OCI-LY1 (cell line): ENCODE results near the gene BCR.

Source experiments
- H2AFZ ChIP-seq: fragments of 200-600 bp; sonication (generic), shearing (Covaris generic); 2 replicates; pipeline ENCODE4 v1.6.0; 2014; ENCODE audit warnings: antibody characterized with exemption, mild to moderate bottlenecking, low read length
- H3F3A ChIP-seq: fragments of 200-600 bp; sonication (generic), shearing (Covaris generic); 2 replicates; pipeline ENCODE4 v1.6.0; 2014; ENCODE audit warnings: mild to moderate bottlenecking, antibody characterized with exemption, low read length, moderate library complexity; ENCODE audit not compliant: insufficient read depth
- H3K27ac ChIP-seq: fragments of 200-600 bp; sonication (generic); 2 replicates; pipeline ENCODE4 v1.5.1; 2014; ENCODE audit warnings: low read length, mixed run types, mild to moderate bottlenecking, low read depth; ENCODE audit not compliant: poor library complexity, severe bottlenecking
- H3K27me3 ChIP-seq: fragments of 200-600 bp; sonication (generic); 2 replicates; pipeline ENCODE4 v1.6.0; 2014; ENCODE audit warnings: antibody characterized with exemption, mild to moderate bottlenecking, low read length, moderate library complexity; ENCODE audit not compliant: insufficient read depth
- H3K36me3 ChIP-seq: fragments of 200-600 bp; sonication (generic); 2 replicates; pipeline ENCODE4 v1.6.1; 2014; ENCODE audit warnings: mild to moderate bottlenecking, antibody characterized with exemption, low read length, moderate library complexity, mixed read lengths; ENCODE audit not compliant: insufficient read depth
- H3K4me1 ChIP-seq: fragments of 200-600 bp; sonication (generic); 2 replicates; pipeline ENCODE4 v1.5.1; 2014; ENCODE audit warnings: mild to moderate bottlenecking, low read length, moderate library complexity; ENCODE audit not compliant: insufficient read depth, severe bottlenecking
- H3K4me2 ChIP-seq: fragments of 200-600 bp; sonication (generic), shearing (Covaris generic); 2 replicates; pipeline ENCODE4 v1.6.1; 2014; ENCODE audit warnings: low read length
- H3K4me3 ChIP-seq: fragments of 200-600 bp; sonication (generic); 2 replicates; pipeline ENCODE4 v1.5.1; 2014; ENCODE audit warnings: low read length, low read depth, mild to moderate bottlenecking, mixed read lengths; ENCODE audit not compliant: poor library complexity, severe bottlenecking
- H3K79me2 ChIP-seq: fragments of 200-600 bp; shearing (Covaris generic); 2 replicates; pipeline ENCODE4 v1.6.1; 2016; ENCODE audit warnings: mixed run types, low read length, mixed read lengths; ENCODE audit not compliant: insufficient read depth
- H3K9ac ChIP-seq: fragments of 200-600 bp; sonication (generic), shearing (Covaris generic); 2 replicates; pipeline ENCODE4 v1.6.1; 2014; ENCODE audit warnings: mild to moderate bottlenecking, low read length, mixed read lengths
- H3K9me2 ChIP-seq: fragments of 200-600 bp; sonication (generic), shearing (Covaris generic); 2 replicates; pipeline ENCODE4 v1.6.1; 2014; ENCODE audit warnings: low read depth, mild to moderate bottlenecking, low read length, mixed read lengths
- H3K9me3 ChIP-seq: fragments of 200-600 bp; shearing (Covaris generic); 2 replicates; pipeline ENCODE4 v1.6.1; 2014; ENCODE audit warnings: low read length, mixed read lengths
- H4K20me1 ChIP-seq: fragments of 200-600 bp; sonication (generic), shearing (Covaris generic); 2 replicates; pipeline ENCODE4 v1.6.0; 2016; ENCODE audit warnings: mild to moderate bottlenecking, low read length; ENCODE audit not compliant: insufficient read depth
- EZH2 ChIP-seq: fragments of 200-600 bp; sonication (generic), shearing (Covaris generic); IDR thresholded peaks from 2 replicates; pipeline ENCODE4 v1.8.0; 2017; ENCODE audit warnings: borderline replicate concordance, mixed run types, mild to moderate bottlenecking, antibody characterized with exemption, low read length, moderate library complexity, mixed read lengths
- TF ChIP-seq, protein P1 (sequence below): fragments of 200-600 bp; sonication (generic), shearing (Covaris generic); IDR thresholded peaks from 2 replicates; pipeline ENCODE4 v1.5.1; 2017; ENCODE audit warnings: mild to moderate bottlenecking, antibody characterized with exemption, low read length, moderate library complexity, mixed read lengths

The BCR gene

DNA sequence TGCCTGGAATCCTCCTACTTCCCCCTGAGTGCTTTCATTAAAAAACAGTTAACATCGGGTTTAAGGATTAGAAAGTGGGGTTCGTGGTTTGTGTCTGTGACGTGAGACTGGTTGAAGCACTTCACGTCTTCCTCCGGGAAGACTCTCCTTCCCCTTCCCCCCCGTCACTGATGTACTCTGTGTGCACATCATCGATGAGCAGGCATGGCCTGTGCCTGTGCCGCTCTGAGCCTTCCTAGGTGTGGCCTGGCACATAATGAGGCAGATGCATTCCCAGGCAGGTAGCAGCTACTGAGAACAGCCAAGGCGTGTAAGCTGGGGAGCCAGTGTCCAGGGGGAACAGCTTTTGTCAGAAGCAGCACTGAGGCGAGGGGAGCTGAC lies 93.8 kb downstream of the BCR start:
- Histone ChIP-seq H3K79me2 (no peaks in the 10 kb centered on the region), H3K27ac (no peak overlapping the region), H3K9me3 (no peaks in the 10 kb centered on the region), H3K9me2 (no peaks in the 10 kb centered on the region), H3K4me2 (no peak overlapping the region), H2AFZ (no peak overlapping the region), H3F3A (peaks cover 2% of the 10 kb centered on the region; the same call in 1 of the 2 replicates), H3K36me3 (peaks cover 84% of the 10 kb centered on the region), H3K27me3 (no peaks in the 10 kb centered on the region), H3K4me3 (no peak overlapping the region), H4K20me1 (no peaks in the 10 kb centered on the region), H3K4me1 (peaks cover 34% of the 10 kb centered on the region), H3K9ac (no peak overlapping the region)
- no peak for TF ChIP-seq EZH2
- TF ChIP-seq, protein P1, sequence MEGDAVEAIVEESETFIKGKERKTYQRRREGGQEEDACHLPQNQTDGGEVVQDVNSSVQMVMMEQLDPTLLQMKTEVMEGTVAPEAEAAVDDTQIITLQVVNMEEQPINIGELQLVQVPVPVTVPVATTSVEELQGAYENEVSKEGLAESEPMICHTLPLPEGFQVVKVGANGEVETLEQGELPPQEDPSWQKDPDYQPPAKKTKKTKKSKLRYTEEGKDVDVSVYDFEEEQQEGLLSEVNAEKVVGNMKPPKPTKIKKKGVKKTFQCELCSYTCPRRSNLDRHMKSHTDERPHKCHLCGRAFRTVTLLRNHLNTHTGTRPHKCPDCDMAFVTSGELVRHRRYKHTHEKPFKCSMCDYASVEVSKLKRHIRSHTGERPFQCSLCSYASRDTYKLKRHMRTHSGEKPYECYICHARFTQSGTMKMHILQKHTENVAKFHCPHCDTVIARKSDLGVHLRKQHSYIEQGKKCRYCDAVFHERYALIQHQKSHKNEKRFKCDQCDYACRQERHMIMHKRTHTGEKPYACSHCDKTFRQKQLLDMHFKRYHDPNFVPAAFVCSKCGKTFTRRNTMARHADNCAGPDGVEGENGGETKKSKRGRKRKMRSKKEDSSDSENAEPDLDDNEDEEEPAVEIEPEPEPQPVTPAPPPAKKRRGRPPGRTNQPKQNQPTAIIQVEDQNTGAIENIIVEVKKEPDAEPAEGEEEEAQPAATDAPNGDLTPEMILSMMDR: no peak

- TF ChIP-seq, protein P1: no peak
- no peak for TF ChIP-seq EZH2
- Histone ChIP-seq H3K4me3 (no peak overlapping the region), H3K9me3 (no peaks in the 10 kb centered on the region), H3K9me2 (no peaks in the 10 kb centered on the region), H3K4me2 (no peak overlapping the region), H3K79me2 (no peaks in the 10 kb centered on the region), H3K36me3 (peaks cover 92% of the 10 kb centered on the region), H2AFZ (no peak overlapping the region), H4K20me1 (no peaks in the 10 kb centered on the region), H3K4me1 (peaks cover 27% of the 10 kb centered on the region), H3K9ac (no peak overlapping the region), H3K27ac (no peak overlapping the region), H3K27me3 (no peaks in the 10 kb centered on the region), H3F3A (no peaks in the 10 kb centered on the region)
Measured at GRCh38 chr22:23274891-23275694, 94.8 kb downstream of the BCR start.

- no peak overlapping the region for H3K4me2 ChIP-seq
- TF ChIP-seq EZH2: no peak
- TF ChIP-seq, protein P1: no peak
- H3K9me3 ChIP-seq: no peaks in the 10 kb centered on the region
- H3K9ac ChIP-seq: no peak overlapping the region
- no peak overlapping the region for H3K4me3 ChIP-seq
- no peaks in the 10 kb centered on the region for H3K9me2 ChIP-seq
- peaks cover 27% of the 10 kb centered on the region for H3K4me1 ChIP-seq
- no peaks in the 10 kb centered on the region for H3K27me3 ChIP-seq
- H3F3A ChIP-seq: no peaks in the 10 kb centered on the region
- H2AFZ ChIP-seq: no peak overlapping the region
- H3K79me2 ChIP-seq: no peaks in the 10 kb centered on the region
- H4K20me1 ChIP-seq: no peaks in the 10 kb centered on the region
- peaks cover 92% of the 10 kb centered on the region for H3K36me3 ChIP-seq
- no peak overlapping the region for H3K27ac ChIP-seq
Measured at GRCh38 chr22:23275751-23276150, 95.4 kb downstream of the BCR start.
